ENCODE data around the gene AFF1. TPM values are rescaled to one million over a fixed set of nuclear protein-coding genes. Genes with fewer than 3 reads are reported as not detected.
"Not testable (repeated sequence)": the region's sequence is repeated elsewhere in the genome, so short reads cannot be mapped to it uniquely, and the experiment has no call there.

Gene AFF1
- total RNA-seq, 4 donors from 2014 or later, result 59.7 to 78.1 (median 65.9) TPM

DNA sequence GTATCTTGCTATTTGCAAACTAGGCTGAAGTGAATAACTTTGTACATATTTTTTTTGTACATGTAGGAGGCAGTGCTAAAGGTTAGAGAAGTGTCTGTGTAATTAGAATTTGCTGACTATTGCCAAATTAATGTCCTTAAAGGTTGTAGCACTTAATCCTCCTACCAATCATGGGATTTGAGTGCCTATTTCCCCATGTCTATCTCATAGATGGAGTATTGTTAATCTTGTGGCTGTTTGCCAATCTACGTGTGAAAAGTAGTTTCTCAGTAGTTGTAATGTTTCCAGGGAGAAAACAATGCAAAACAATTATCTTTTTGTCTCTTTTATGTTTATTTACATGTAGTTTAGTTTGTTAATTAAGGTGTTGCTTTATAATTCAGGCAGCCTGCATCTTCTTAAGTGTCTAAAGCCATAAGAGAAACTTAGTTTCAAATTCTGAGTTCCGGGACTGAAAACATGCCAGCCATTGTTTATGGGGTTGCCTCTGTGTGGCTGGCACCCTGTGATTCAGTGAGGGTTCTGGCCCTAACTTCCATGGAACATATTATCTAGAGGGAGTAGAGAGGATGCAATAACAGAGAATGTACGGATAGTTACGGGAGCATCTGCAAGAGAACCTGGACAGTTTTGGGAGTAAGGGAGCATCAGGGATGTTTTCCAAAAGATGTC lies 143.2 kb downstream of the AFF1 start:
- Histone ChIP-seq H3K4me3 (no peak overlapping the region), H3K4me1 (peaks cover 61 to 100% (median 65%) of the 10 kb centered on the region in 3 donors), H3K36me3 (no peaks in the 10 kb centered on the region), H3K9me3 (no peaks in the 10 kb centered on the region), H3K27me3 (no peaks in the 10 kb centered on the region), H3K27ac (peak overlapping the region; percentile 82 to 96 (median 86))
- no peak for ATAC-seq
- WGBS, 2 donors (ENCODE audit: low coverage in 1 of 2), result 22 to 61% methylated on average over 4 of the region's 4 CpGs
- TF ChIP-seq CTCF (IDR thresholded peaks at IDR 0.05), result no peak

DNA sequence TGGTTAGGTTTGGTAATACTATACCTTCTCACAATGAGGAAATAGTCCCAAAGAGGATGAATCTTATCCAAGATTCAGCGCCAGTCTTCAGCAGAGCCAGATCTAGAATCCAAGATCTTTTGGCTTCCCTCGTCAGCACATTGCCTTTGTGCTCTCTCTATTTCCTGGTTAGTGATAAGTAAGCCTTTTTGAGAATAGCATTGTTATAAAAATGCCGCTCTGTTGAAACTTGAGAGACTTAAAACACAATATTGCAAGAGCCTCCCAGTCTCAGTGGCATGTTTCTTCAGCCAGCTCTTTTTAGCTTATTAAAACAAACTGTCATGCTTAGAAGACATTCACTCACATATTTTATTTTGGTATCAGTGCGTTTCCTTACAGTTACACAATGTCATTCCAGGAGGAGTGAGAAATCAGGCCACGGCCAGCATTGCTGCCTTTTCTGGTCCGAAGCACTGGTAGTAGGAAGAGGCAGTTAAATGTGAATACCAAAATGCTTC lies 144.2 kb downstream of the AFF1 start:
- no peak overlapping the region for H3K4me3 ChIP-seq
- 8 to 14% methylated on average over 6 of the region's 6 CpGs for WGBS, 2 donors (ENCODE audit: low coverage in 1 of 2)
- H3K9me3 ChIP-seq, result no peaks in the 10 kb centered on the region
- H3K4me1 ChIP-seq, result peaks cover 52 to 99% (median 62%) of the 10 kb centered on the region in 3 donors
- peak; percentile 86 for ATAC-seq
- H3K36me3 ChIP-seq, result peaks cover 0 to under 1% of the 10 kb centered on the region in 2 donors
- H3K27me3 ChIP-seq, result no peaks in the 10 kb centered on the region
- peak overlapping the region; percentile 82 to 96 (median 86) for H3K27ac ChIP-seq
- TF ChIP-seq POLR2AphosphoS5 (IDR thresholded peaks at IDR 0.05) (peak; percentile 89), CTCF (IDR thresholded peaks at IDR 0.05) (no peak), EP300 (IDR thresholded peaks at IDR 0.05) (no peak), POLR2A (IDR thresholded peaks at IDR 0.05) (no peak)

DNA sequence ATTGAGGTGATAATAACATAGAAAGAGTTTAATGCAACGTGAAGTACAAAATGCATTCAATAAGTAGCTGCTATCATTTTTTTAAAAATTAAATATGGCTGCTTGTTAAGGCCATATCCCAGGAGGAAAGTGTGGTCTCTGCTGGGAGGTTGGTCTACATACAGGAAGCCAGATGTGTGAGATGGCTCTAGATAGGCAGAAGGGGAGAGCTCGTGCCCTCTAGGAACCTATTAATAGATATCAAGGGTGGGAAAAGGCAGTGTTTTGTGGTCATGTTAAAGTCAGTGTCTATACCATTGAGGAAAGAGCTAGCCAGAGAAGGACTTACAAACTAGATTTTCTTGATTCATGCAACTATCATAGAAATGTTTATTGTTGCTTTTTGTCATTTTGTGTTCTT lies 145.2 kb downstream of the AFF1 start:
- Histone ChIP-seq H3K27me3 (no peaks in the 10 kb centered on the region), H3K4me1 (peaks cover 49 to 99% (median 58%) of the 10 kb centered on the region in 3 donors), H3K4me3 (no peak overlapping the region), H3K36me3 (peaks cover 0 to 9% of the 10 kb centered on the region in 2 donors), H3K27ac (peak overlapping the region; percentile 82 to 96 (median 86)), H3K9me3 (no peaks in the 10 kb centered on the region)
- no peak for ATAC-seq
- WGBS, 2 donors (ENCODE audit: low coverage in 1 of 2), result 29 to 65% methylated on average over 1 to 2 of the region's 2 CpGs
- TF ChIP-seq EP300 (IDR thresholded peaks at IDR 0.05), result no peak
- no peak for TF ChIP-seq POLR2AphosphoS5 (IDR thresholded peaks at IDR 0.05)
- TF ChIP-seq POLR2A (IDR thresholded peaks at IDR 0.05), result no peak
- no peak for TF ChIP-seq CTCF (IDR thresholded peaks at IDR 0.05)

DNA sequence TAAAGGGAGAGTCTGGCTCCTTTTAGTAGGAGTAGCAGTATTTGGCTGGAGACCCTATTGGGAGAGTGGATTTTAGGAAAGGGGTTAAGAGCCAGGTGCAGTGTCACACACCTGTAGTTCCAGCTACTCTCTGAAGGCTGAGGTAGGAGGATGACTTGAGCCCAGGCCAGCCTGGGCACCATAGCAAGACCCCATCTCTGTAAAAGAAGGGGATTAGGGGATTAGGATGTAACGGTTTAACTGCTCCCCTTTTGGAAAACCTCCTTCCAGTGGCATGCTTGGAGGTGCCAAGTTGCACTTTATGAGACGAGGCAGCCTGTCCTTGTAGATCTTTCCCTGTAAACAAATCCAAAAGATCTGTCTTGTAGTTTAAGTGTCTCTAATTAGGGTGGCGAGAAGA lies 145.7 kb downstream of the AFF1 start:
- H3K4me1 ChIP-seq, result peaks cover 49 to 96% (median 58%) of the 10 kb centered on the region in 3 donors
- H3K27me3 ChIP-seq, result no peaks in the 10 kb centered on the region
- ATAC-seq, result no peak
- peak overlapping the region; percentile 82 to 96 (median 86) for H3K27ac ChIP-seq
- H3K36me3 ChIP-seq, result peaks cover 0 to 9% of the 10 kb centered on the region in 2 donors
- no peaks in the 10 kb centered on the region for H3K9me3 ChIP-seq
- WGBS, 2 donors (ENCODE audit: low coverage in 1 of 2), result 43 to 56% methylated on average over 2 to 3 of the region's 3 CpGs
- no peak overlapping the region for H3K4me3 ChIP-seq
- no peak for TF ChIP-seq POLR2AphosphoS5 (IDR thresholded peaks at IDR 0.05)
- TF ChIP-seq EP300 (IDR thresholded peaks at IDR 0.05), result no peak
- TF ChIP-seq POLR2A (IDR thresholded peaks at IDR 0.05), result no peak

DNA sequence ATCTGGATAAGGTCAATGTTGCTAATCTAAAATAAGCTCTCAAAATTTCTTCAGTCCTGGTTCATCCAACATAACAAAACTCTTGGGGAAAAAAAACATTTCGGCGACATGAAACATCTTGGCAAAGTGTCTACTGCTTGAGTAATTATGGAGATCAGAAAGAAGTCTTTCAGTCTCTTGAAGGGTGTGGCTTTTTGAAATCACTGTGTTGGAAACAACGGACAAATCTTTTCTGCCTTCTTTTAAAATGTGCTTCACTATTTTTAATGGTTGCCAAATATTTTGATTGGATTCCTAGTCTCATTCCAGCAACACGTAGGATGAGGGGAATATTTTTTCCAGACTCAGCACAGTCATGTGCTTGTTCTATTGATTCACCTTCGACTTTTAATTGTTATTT lies 147.0 kb downstream of the AFF1 start:
- peak; percentile 19 for ATAC-seq
- Histone ChIP-seq H3K4me3 (no peak overlapping the region), H3K4me1 (peaks cover 38 to 85% (median 50%) of the 10 kb centered on the region in 3 donors), H3K27ac (peak overlapping the region; percentile 78 to 96 (median 84)), H3K27me3 (no peaks in the 10 kb centered on the region), H3K36me3 (peaks cover 0 to 17% of the 10 kb centered on the region in 2 donors), H3K9me3 (no peaks in the 10 kb centered on the region)
- TF ChIP-seq EP300 (IDR thresholded peaks at IDR 0.05) (no peak), POLR2AphosphoS5 (IDR thresholded peaks at IDR 0.05) (peak; percentile 6)
- 16 to 24% methylated on average over 5 of the region's 5 CpGs for WGBS, 2 donors (ENCODE audit: low coverage in 1 of 2)

DNA sequence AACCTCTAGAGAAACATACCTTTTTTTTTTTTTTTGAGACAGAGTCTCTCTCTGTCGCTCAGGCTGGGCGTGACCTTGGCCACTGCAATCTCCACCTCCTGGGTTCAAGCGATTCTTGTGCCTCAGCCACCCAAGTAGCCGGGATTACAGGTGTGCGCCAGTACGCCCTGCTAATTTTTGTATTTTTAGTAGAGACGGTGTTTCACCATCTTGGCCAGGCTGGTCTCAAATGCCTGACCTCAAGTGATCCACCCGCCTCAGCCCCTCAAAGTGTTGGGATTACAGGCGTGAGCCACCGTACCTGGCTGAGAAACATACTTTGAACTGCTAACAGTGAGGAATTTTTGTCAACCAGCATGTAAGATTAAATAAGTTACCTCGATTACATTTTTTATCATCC lies 150.9 kb downstream of the AFF1 start:
- 76 to 93% methylated on average over 2 to 10 of the region's 11 CpGs for WGBS, 2 donors (ENCODE audit: low coverage in 1 of 2)
- not testable (repeated sequence) for H3K4me3 ChIP-seq, H3K27me3 ChIP-seq, ATAC-seq, H3K9me3 ChIP-seq
- Histone ChIP-seq H3K4me1 (peaks cover 17 to 77% (median 18%) of the 10 kb centered on the region in 3 donors), H3K36me3 (peaks cover 0 to 30% of the 10 kb centered on the region in 2 donors), H3K27ac (peak overlapping the region in 2 of 4 donors; percentile 13 to 15)

Measured in gastroesophageal sphincter (tissue), 4 donors.